Fibroblast of lung (primary cell): ENCODE data around the gene CFAP68. TPM values are rescaled to one million over a fixed set of nuclear protein-coding genes. Genes with fewer than 3 reads are reported as not detected.
A peak's percentile ranks its signal among the peaks of the same experiment; 100 is the strongest.

Experiments used
- DNase-seq, 2 donors: peaks; one replicate each; pipeline versions ENCODE4 v3.0.0 to v3.0.0-alpha.2; 2010; ENCODE audit warnings: low read depth in 2 of 2
- H2AFZ ChIP-seq: 2 replicates; pipeline ENCODE4 v1.5.1; 2012; ENCODE audit warnings: low read length, control low read depth, inconsistent platforms
- H3K27ac ChIP-seq: 2 replicates; pipeline ENCODE4 v1.5.1; 2011; ENCODE audit warnings: low read length, control low read depth; ENCODE audit not compliant: insufficient read depth
- H3K27me3 ChIP-seq: 2 replicates; pipeline ENCODE4 v1.5.1; 2011; ENCODE audit warnings: mild to moderate bottlenecking, low read length; ENCODE audit not compliant: control insufficient read depth, insufficient read depth
- H3K36me3 ChIP-seq: 2 replicates; pipeline ENCODE4 v1.5.1; 2011; ENCODE audit warnings: low read length; ENCODE audit not compliant: control insufficient read depth, insufficient read depth
- H3K4me1 ChIP-seq: 2 replicates; pipeline ENCODE4 v1.5.1; 2011; ENCODE audit warnings: low read length; ENCODE audit not compliant: control insufficient read depth, insufficient read depth; ENCODE audit errors: extremely low read depth
- H3K4me2 ChIP-seq: 2 replicates; pipeline ENCODE4 v1.5.1; 2011; ENCODE audit warnings: low read length, control low read depth; ENCODE audit not compliant: insufficient read depth; ENCODE audit errors: extremely low read depth
- H3K4me3 ChIP-seq, 4 experiments: fragments of 200-600 bp in 1 of 4; sonication (generic) in 1 of 4; replicated peaks in 1 of 4; 2 replicates each; pipeline ENCODE4 v1.5.1; 2011 to 2016; ENCODE audit warnings: low read length in 4 of 4, low read depth in 3 of 4, mild to moderate bottlenecking in 3 of 4, control low read depth in 2 of 4, inconsistent platforms in 1 of 4, mixed read lengths in 1 of 4; ENCODE audit not compliant: insufficient read depth in 1 of 4; ENCODE audit errors: control extremely low read depth in 1 of 4
- H3K79me2 ChIP-seq: 2 replicates; pipeline ENCODE4 v1.5.1; 2012; ENCODE audit warnings: mild to moderate bottlenecking, low read length, inconsistent platforms; ENCODE audit not compliant: control insufficient read depth, insufficient read depth
- H3K9ac ChIP-seq: 2 replicates; pipeline ENCODE4 v1.5.1; 2011; ENCODE audit warnings: mild to moderate bottlenecking, low read length, control low read depth; ENCODE audit not compliant: insufficient read depth
- H3K9me3 ChIP-seq: 2 replicates; pipeline ENCODE4 v1.5.1; 2012; ENCODE audit warnings: low read depth, low read length; ENCODE audit not compliant: control insufficient read depth, insufficient read depth
- H4K20me1 ChIP-seq: 2 replicates; pipeline ENCODE4 v1.5.1; 2011; ENCODE audit warnings: low read length; ENCODE audit not compliant: control insufficient read depth, insufficient read depth; ENCODE audit errors: extremely low read depth
- EZH2 ChIP-seq: IDR thresholded peaks from 2 replicates; pipeline ENCODE4 v1.5.1; 2012; ENCODE audit warnings: low read length, control low read depth, mild to moderate bottlenecking; ENCODE audit errors: missing control alignments
- polyA plus RNA-seq, 2 donors: library from polyadenylated mRNA; depleted of rRNA in 1 of 2; stranded (reverse) in 1 of 2; unstranded in 1 of 2; fragments of >200 nt; gene quantifications; 2 replicates each; pipeline ENCODE4 v1.2.1, GENCODE V29; 2011 to 2012; ENCODE audit warnings: missing spikeins in 1 of 2
- total RNA-seq: library from RNA; depleted of rRNA; stranded (reverse); fragments of >200 nt; gene quantifications from 2 replicates; pipeline ENCODE4 v1.2.1, GENCODE V29; 2014
- TF ChIP-seq, protein P1 (sequence below), 2 donors: IDR thresholded peaks in 1 of 2; conservative IDR thresholded peaks in 1 of 2; 1 replicate in 1 of 2; 2 replicates in 1 of 2; pipeline ENCODE4 v1.5.1; 2011 to 2012; ENCODE audit warnings: low read length in 2 of 2, control low read depth in 1 of 2, inconsistent platforms in 1 of 2, low read depth in 1 of 2, mild to moderate bottlenecking in 1 of 2

CFAP68 gene
- total and polyA plus RNA-seq, 2 donors (not counting 1 experiment from before 2014, with no cell fraction given), result 19.3 to 21.1 TPM

DNA sequence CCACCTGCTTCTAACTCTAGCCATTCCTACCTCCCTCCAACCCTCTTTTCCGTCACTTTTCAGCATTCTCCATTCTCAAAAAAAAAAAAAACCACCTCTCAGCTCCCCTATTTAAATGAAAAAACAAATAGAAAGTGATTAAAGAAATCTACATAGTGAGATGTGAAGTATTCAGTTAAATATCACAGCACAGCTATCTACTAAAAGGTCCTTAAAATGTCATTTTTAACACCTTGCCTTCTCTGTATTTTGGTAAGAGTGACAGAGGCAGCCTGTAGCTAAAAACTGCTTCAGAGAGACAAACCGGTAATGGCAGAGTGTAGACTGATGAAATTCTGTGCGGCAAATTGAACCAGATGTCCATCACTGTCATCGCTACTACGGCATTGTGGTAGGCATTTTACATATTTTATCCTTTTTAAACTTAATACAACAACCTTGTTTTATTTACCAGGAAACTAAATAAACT is 7.6 kb upstream of the CFAP68 start:
- TF ChIP-seq EZH2, result no peak
- TF ChIP-seq, protein P1, sequence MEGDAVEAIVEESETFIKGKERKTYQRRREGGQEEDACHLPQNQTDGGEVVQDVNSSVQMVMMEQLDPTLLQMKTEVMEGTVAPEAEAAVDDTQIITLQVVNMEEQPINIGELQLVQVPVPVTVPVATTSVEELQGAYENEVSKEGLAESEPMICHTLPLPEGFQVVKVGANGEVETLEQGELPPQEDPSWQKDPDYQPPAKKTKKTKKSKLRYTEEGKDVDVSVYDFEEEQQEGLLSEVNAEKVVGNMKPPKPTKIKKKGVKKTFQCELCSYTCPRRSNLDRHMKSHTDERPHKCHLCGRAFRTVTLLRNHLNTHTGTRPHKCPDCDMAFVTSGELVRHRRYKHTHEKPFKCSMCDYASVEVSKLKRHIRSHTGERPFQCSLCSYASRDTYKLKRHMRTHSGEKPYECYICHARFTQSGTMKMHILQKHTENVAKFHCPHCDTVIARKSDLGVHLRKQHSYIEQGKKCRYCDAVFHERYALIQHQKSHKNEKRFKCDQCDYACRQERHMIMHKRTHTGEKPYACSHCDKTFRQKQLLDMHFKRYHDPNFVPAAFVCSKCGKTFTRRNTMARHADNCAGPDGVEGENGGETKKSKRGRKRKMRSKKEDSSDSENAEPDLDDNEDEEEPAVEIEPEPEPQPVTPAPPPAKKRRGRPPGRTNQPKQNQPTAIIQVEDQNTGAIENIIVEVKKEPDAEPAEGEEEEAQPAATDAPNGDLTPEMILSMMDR (conservative IDR thresholded peaks at IDR 0.05 in 1 of 2, IDR thresholded peaks at IDR 0.05 in 1 of 2; ENCODE audit: low read depth in 1 of 2, low read length in 2 of 2), result no peak
- peak overlapping the region; percentile 64 for H3K4me2 ChIP-seq
- peak overlapping the region; percentile 51 for H3K27ac ChIP-seq
- no peaks in the 10 kb centered on the region for H3K9me3 ChIP-seq
- no peak for DNase-seq
- H3K27me3 ChIP-seq, result no peaks in the 10 kb centered on the region
- H3K9ac ChIP-seq, result no peak overlapping the region
- peaks cover 3% of the 10 kb centered on the region for H3K79me2 ChIP-seq
- H3K36me3 ChIP-seq, result peaks cover 3% of the 10 kb centered on the region
- no peaks in the 10 kb centered on the region for H4K20me1 ChIP-seq
- H3K4me1 ChIP-seq, result no peaks in the 10 kb centered on the region
- H3K4me3 ChIP-seq, result peak overlapping the region; percentile 52 to 72 (median 70)
- H2AFZ ChIP-seq, result peak overlapping the region; percentile 96

GRCh38 chr11:111878385-111878848 is 924 bp upstream of the CFAP68 start:
- peak overlapping the region; percentile 100 for H3K4me2 ChIP-seq
- no peak for TF ChIP-seq EZH2
- TF ChIP-seq, protein P1 (conservative IDR thresholded peaks at IDR 0.05 in 1 of 2, IDR thresholded peaks at IDR 0.05 in 1 of 2; ENCODE audit: low read depth in 1 of 2, low read length in 2 of 2), result no peak
- no peaks in the 10 kb centered on the region for H3K36me3 ChIP-seq
- DNase-seq, result peak in 1 of 2 donors; percentile 34
- H3K9ac ChIP-seq, result peak overlapping the region; percentile 68
- no peaks in the 10 kb centered on the region for H4K20me1 ChIP-seq
- no peaks in the 10 kb centered on the region for H3K27me3 ChIP-seq
- no peaks in the 10 kb centered on the region for H3K9me3 ChIP-seq
- H3K79me2 ChIP-seq, result no peaks in the 10 kb centered on the region
- peak overlapping the region; percentile 100 for H3K27ac ChIP-seq
- peak overlapping the region; percentile 86 to 94 (median 88) for H3K4me3 ChIP-seq
- peak overlapping the region; percentile 98 for H2AFZ ChIP-seq
- peaks cover 3% of the 10 kb centered on the region for H3K4me1 ChIP-seq

- DNase-seq, result peak in 1 of 2 donors; percentile 3
- Histone ChIP-seq H3K79me2 (no peaks in the 10 kb centered on the region), H3K4me2 (peak overlapping the region; percentile 99), H3K27me3 (no peaks in the 10 kb centered on the region), H4K20me1 (no peaks in the 10 kb centered on the region), H3K9me3 (no peaks in the 10 kb centered on the region), H3K4me1 (peaks cover 3% of the 10 kb centered on the region), H3K9ac (peak overlapping the region; percentile 87), H2AFZ (peak overlapping the region; percentile 100), H3K36me3 (no peaks in the 10 kb centered on the region), H3K4me3 (peak overlapping the region; percentile 87 to 94 (median 90)), H3K27ac (peak overlapping the region; percentile 100)
- TF ChIP-seq, protein P1 (conservative IDR thresholded peaks at IDR 0.05 in 1 of 2, IDR thresholded peaks at IDR 0.05 in 1 of 2; ENCODE audit: low read depth in 1 of 2, low read length in 2 of 2), result no peak
- no peak for TF ChIP-seq EZH2
Measured at GRCh38 chr11:111879637-111879960, 258 bp downstream of the CFAP68 start.
